ENCODE data around the gene ARHGEF7.

Gene ARHGEF7

DNA sequence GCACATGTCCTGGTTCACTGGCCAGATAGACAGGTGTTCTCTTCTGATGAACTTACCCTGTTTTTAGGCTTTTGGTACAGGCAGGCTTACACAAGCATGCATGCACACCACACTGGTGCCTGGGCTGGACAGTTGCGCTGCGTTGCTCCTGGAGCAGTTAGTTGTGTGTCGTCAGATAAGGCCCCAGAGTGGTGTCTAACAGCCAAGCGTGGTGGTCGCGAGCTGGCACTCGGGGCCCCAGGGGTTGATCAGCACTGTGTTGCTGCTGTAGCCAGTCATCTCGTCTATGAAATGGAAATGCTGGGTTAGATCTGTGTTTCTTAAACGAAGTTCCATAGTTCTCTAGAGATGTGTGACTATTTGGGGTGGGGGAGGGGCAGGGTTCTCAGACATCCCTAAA is 180.8 kb downstream of the ARHGEF7 start:
- no peak overlapping the region for H3K4me3 ChIP-seq (ENCODE audit: low read depth, low read length)

DNA sequence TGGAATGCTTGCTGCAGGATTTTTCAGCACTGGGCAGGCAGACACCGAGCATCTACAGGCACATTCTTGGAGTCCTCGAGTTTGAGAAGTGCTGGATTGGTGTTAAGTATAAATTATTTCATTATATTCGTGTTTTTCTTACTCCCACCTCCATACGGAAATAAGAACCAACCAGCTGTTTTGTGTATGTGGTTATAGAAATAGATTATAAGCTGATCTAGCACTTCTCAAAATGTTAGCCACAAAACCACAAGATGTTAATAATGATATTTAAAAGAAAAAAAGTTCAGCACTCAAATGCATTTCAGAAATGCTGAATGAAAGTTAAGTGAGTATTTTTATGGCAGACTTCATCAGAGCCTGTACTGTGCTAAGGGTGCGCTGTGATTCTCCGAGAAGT is 181.3 kb downstream of the ARHGEF7 start:
- H3K4me3 ChIP-seq (ENCODE audit: low read depth, low read length) = no peak overlapping the region

DNA sequence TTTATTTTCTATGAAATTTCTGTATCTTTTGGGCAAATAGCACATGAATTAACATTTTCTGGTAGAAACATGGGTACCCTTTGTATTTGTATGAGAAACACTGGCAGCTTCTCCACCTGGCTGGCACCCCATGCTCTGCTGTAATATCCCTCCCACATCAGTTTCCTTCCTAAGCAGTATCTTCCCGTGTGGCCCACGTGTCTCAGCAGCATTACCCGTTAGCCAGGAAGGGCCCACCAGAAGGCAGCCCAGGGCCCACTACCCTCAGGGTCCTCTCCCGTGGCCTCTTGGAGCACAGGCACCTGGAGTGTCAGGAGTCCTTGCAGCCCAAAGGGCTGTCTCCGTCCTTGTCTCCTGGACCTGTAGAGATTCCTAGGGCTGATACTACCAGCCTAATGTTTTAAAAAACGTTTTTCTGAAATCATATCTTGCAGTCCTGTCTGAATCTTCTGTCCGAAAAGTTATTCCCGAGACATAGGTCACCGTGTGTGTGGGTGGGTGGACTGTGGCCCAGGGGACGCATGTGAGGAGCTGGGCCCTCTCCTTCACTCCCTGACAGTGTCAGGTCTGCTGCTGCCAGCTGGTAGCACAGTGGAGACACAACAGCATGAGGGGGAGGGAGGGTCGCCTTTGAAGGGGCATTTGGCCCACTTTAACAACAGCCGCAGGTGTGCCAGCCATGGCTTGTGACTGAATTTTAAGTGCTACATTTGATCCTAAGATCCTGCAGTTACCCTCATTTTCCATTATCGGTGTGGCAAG is 183.3 kb downstream of the ARHGEF7 start:
- no peak overlapping the region for H3K4me3 ChIP-seq (ENCODE audit: low read depth, low read length)

DNA sequence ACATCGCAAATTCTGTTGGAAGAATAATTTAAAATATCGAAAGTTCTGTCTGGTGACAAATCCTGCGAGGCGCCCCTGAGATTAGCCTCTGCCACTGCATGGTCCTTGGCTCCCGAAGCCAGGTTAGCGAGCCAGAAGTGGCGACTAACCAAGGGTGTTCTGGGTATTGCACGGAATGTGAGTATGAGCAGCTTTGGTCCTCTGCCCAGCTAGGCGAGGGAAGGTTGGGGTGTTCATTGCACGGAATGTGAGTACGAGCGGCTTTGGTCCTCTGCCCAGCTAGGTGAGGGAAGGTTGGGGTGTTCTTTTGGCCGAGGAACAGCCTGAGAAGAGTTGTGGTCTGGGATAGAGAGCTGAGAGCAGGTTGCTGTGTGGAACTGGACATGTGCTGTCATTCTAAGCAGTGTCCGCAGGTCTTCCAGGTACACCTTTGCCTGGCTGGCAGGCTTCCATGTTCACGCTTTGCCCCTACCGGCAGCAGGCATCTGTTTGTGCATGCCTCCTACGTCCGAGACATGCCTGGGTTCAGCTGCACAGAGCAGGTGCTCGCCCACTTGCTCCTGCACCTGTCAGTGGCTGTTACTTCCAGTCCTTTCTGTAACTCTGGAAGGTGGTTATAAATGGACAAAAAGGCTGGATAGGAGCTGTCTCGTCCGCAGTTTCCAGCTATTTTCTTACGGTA is 187.1 kb downstream of the ARHGEF7 start:
- no peak overlapping the region for H3K4me3 ChIP-seq (ENCODE audit: low read depth, low read length)

DNA sequence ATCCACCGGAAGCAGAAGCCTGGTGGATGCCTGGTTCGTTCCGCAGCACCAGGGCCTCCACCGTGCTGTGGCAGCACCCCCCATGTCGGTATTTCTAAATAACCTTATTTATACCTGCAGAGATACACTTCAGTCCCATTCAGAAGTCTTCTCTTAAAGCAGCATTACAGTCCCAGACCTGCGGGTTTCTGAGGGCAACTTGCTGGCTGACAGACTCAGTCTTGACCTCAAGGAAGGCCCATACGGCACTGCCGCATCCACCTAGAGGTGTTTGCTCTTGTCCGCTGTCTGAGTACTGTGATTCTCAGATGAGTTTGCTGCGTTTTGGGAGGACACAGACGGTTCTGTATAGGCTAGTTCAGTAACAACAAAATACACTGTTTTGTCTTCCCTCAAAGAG is 188.4 kb downstream of the ARHGEF7 start:
- H3K4me3 ChIP-seq (ENCODE audit: low read depth, low read length) = no peak overlapping the region

DNA sequence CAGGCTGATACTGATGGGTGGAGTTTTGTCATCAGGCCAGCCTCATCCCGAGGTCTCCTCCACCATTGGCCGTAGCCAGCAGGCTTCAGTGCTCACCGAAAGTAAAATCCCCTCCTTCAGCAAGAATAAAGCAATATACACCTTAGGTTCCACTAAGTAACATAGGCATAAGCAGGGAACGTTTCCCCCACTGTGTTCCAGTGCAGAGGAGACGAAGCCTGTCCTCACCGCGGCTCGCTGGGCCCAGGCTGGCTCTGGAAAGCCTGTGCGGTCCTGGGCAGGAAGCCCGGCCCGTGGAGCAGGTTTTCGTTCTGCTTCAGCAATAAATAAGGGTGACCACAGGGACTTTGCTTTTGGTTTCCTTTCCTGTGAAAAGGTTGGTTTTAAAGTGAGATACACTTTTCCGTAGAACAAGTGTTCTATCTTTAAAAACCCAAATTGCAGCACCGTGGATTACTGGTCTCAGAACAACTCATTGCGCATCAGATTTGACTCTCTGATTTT is 189.0 kb downstream of the ARHGEF7 start:
- no peak overlapping the region for H3K4me3 ChIP-seq (ENCODE audit: low read depth, low read length)

DNA sequence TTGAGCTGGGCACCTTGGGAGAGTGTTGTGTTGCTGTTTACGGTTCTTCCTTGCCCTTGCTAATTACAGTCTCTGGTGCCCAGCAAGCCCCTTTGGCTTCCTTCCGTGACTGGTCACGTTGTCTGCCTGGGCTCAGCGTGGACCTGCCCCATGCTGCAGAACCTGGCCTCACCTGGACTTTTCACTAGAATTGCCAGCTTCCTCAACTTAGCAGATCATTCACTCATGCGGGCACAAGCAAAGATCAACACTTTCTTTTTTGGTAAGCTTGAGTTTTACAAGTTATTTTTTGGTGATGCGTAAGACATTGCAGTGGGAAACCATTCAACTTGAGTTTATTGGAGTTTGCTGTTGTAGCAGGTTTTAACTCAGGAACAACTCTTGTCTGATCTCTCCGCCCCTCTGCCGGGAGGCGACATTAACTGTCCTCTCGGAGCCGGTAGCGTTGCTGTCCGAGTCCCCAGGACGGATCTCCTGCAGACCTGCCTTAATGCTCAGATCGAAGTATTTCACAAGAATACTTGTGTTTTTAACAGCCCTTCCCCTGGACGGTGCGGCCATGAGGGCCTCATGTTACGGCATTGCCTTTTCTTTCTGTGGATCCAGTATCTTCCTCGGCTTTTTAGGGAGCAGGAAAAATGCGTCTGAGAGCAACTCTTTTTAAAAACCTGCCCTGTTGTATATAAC is 189.6 kb downstream of the ARHGEF7 start:
- no peak overlapping the region for H3K4me3 ChIP-seq (ENCODE audit: low read depth, low read length)

DNA sequence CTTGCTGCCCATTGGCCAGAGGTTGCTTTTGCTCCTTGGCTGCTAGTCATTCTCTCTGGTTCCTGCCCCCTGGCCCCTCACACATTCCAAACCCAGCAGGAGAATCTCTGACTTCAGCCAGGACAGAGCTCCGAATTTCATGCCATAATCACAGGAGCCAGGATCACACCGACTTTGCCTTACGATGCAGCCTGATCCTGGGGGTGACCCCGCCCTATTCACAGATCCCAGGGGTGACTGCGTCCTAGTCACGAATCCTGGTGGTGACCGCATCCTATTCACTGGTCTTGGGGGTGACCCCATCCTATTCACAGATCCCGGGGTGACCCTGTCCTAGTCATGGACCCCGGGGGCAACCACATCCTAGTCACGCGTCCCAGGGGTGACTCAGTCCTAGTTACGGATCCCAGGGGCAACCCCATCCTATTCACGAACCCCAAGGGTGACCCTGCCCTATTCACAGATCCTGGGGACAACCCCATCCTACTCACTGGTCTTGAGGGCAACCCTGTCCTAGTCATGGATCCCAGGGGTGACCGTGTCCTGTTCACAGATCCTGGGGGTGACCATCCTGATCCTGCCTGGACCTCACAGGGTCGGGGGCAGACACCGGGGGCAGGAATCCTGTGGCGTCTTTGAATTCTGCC is 198.0 kb downstream of the ARHGEF7 start:
- no peak overlapping the region for H3K4me3 ChIP-seq (ENCODE audit: low read depth, low read length)

DNA sequence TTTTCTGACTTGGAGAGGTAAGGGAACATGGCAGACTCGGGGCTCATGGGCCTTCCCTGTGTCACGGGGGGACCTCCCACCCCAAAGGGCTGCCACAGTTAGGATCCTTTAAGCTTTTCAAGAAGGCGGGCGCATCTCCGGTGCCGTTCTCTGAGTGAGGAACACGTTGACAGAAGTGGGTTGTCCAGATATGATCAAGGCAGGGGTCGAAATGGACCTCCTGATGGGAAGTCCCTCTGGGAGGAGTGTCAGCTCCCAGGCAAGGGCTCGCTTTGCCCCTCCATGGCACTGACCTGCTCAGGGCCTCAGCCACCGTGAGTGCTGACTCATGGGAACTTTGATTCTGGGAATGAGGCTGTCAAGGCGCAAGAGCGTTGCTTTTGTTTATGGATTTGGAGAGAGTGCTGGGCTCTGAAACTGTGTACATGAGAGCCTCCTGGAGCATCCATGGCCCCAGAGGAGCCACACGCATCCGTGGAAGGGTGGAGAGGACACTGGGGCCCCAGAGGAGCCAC is 198.9 kb downstream of the ARHGEF7 start:
- no peak overlapping the region for H3K4me3 ChIP-seq (ENCODE audit: low read depth, low read length)

DNA sequence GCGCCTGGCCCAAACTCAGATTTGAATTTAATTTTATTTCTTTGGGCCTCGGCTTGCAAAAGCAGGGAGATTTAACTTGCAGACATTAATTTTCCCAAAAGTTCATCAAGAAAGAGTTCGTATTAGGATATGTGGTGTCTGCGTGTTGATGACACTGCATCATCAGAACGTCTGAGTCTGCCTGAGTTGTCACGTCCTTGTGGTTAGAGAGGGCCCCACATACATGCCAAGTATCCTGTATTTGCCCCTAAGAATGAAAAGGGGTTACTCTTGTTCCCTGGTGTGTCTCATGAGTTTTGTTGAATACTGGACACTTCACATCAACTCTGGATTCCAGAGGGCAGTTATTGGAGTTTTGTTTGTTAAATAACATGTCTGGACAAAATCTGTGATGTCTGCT is 199.7 kb downstream of the ARHGEF7 start:
- no peak overlapping the region for H3K4me3 ChIP-seq (ENCODE audit: low read depth, low read length)

DNA sequence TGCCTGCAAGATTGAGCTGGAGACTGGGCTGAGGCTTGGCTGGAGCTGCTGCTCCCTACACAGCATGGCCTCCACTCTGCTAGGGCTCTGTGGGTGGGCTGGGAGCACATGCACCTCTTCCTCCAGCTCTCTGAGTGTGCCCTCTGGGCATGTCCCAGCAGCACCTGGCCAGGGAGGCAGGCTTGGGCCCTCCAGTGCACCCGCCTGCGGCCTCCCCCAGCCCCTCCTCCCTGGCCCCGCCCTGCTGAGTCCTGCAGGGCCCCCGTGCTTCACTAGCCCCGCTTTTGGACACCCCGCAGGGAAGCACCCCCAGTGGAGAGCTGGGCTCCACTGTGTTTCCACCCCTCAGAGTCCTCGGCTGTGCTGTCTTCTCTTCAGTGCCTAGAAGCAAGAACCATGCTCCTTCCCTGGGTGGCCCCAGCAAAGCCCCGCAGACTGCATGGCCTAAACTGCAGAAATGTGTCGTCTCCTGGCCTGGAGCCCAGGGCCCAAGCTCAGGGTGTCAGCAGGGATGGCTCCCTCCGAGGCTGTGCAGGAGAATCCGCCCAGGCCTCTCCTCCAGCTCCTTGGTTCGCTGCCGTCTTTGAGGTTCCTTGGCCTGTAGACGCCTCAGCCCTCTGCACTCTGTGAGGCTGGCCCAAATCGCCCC is 200.4 kb downstream of the ARHGEF7 start:
- H3K4me3 ChIP-seq (ENCODE audit: low read depth, low read length) = no peak overlapping the region

DNA sequence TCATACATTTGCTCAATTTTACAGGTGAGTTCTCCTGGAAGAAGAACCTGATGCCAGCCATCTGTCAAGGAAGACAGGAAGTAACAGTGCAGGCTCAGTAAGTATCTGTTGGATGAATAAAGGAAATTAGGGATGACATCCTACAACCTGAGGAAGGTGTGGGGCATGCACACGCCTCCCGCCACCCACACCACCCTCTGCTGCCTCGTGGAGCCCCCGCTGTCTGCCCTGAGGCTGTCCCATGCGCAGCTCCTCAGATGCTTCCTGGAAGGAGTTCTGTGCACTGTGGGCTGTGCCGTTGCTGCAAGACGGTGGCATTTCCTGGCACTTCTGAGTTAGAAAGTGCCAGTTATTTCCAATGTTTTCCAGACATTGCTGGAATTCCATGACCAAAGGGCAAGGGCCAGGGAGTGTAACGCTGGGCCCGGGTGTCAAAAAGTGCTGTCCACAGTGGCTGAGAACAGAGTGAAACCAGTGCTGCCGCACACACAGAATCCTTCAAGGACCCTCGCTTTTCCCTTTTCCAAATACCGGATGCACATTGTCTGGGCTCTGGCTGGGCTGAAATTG is 201.1 kb downstream of the ARHGEF7 start:
- H3K4me3 ChIP-seq (ENCODE audit: low read depth, low read length) = no peak overlapping the region

DNA sequence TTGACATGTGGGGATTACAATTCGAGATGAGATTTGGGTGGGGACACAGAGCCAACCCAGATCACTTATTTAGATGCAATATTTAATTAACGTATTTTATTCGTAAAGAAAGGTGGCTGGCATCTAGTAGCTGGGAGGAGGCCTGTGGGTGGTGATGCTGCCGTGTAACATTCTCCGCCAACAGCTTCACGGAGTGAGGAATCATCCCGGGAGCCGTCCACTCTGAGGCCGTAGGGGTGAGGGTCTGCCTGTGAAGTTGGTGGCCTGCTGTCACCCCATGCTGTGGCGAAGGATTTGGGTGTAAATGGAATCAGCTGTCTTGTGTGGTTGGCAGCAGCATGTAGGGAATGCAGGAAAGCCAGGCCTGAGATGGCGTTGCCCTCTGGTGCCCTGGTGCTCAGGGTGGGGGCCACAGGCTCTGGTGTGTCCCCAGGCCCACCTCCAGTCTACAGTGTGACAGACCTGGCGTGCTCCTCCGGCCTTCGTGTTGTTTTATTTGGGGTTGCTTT is 202.0 kb downstream of the ARHGEF7 start:
- no peak overlapping the region for H3K4me3 ChIP-seq (ENCODE audit: low read depth, low read length)

DNA sequence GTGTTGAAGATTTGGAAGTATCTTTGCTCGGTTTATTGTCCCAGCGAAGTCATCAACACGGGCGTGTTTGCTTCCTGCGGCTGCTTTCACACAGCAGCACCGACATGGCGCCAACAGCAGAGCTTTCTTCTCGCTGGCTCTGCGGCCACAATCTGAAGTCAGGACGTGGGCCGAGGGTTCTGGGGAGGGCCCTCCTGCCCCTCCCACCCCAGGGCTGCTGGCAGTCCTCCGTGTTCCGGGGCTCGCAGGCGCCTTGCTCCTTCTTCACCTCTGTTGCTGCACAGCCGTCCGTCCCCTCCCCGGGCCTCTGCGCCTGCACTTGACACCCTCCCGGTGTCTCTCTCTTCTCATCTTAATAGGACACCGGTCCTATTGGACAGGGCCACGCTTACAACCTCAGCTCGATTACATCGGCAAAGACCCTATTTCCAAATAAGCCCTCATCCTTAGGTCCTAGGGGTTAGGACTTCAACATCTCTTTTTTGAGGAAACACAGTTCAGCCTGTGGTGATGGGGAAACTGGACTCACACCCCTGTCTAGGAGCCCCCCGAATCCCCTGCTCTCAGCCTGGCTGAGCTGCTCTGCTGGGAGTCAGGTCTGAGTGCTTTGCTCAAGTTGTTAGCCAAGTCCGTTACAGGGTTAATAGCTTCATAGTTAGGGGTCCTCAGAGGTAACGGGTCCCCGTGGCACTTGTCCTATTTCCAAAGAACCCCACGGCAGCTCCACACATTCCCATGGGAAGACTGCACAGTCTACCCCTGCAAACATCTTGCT is 202.6 kb downstream of the ARHGEF7 start:
- no peak overlapping the region for H3K4me3 ChIP-seq (ENCODE audit: low read depth, low read length)

DNA sequence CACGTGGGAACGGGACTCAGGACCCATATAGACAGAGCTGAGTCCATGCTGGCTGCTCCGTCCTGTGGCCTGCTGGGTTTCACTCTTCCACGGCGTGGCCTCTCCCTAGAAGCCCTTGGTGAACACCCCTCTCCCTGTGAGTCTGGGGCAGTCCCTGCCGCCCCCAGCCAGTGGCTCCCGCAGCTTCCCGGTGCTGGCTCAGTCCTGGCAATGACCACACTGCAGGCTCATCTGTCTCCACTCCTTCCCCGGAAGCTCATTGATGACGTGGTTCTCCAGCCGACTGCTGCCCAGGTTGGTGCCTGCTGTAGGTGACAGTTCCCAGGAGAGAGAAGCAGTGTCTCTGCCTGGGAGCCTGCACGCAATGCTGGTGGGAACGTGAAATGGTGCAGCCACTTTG is 203.3 kb downstream of the ARHGEF7 start:
- H3K4me3 ChIP-seq (ENCODE audit: low read depth, low read length) = no peak overlapping the region

DNA sequence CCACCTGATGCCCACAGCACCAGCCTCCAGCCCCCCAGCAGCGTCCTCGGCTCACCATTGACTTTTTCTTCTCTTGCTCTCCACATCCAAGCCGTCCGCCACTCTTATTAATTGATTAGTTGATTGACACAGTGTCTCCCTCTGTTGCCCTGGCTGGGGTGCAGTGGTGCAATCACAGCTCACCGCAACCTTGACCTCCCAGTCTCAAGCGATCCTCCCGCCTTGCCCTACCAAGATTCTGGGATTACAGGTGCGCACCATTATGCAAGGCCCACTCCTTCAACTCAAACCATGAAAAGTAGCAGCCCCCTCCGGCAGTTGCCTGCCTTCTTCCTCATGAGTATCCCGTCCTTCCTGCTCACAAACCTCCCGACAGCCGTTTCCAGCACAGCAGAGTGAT is 204.4 kb downstream of the ARHGEF7 start:
- no peak overlapping the region for H3K4me3 ChIP-seq (ENCODE audit: low read depth, low read length)

DNA sequence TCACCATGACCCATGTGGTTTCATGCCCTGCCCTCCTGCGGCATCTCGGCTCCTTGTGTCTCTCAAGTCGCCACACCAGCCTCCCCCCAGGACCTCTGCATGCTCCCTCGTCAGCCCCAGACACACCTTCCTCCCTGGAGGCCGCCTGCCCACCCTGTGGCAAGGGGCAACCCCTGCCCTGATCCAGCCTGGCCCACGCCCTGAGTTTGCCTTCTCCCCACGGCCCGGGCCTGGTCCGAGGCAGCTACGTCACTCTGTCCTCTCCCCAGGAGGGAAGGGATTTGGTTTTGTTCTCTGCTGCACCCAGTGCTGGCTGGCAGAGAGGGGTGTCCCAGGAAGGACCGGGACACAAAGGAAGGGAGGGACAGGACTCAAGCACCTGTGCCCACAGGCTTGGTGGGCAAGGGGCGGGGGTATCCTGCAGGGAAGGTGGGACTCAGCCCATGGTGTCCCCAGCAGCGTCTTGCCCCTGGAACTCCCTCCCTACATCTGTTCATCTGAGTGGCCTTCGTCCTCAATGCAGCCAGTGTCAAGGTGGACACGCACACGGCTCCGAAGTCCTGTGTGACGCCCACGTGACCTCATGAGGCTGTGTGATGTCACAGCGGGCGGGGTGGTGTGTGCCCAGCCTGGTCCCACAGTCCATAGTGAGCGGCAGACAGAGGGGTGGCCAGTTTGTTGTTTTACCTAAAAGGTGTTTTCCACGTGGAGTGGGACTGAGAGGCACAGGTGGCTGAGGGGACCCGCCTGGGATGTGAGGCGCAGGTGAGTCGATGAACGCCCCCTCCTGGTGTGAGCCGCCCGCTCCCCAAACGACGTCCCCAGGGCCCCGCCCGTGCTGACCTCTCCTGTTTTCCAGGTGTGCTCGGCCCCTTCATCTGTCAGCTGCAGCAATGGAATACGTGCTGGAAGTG is 205.1 kb downstream of the ARHGEF7 start, which contains the start of gene TEX29:
TSS of gene TEX29 (plus strand) at position 645 of the 914 bp plus-strand sequence. CDS start at position 894, 249 bp downstream.
- H3K4me3 ChIP-seq (ENCODE audit: low read depth, low read length) = no peak within 1 kb of the TSS
